Kidney epithelial cell (primary cell): Measurements from ENCODE around the gene UPP1. TPM values are rescaled to one million over a fixed set of nuclear protein-coding genes. Genes with fewer than 3 reads are reported as not detected.

Experiments used
- DNase-seq: peaks from one replicate; pipeline ENCODE4 v3.0.0-alpha.2; 2010; ENCODE audit warnings: low read depth
- H3K27me3 ChIP-seq: 2 replicates; pipeline ENCODE4 v1.6.0; 2011; ENCODE audit warnings: low read length; ENCODE audit not compliant: control insufficient read depth, insufficient read depth
- H3K36me3 ChIP-seq: 2 replicates; pipeline ENCODE4 v1.5.1; 2011; ENCODE audit warnings: low read length; ENCODE audit not compliant: control insufficient read depth, insufficient read depth
- H3K4me3 ChIP-seq: 2 replicates; pipeline ENCODE4 v1.5.1; 2011; ENCODE audit warnings: low read depth, mild to moderate bottlenecking, control low read depth, low read length
- CTCF ChIP-seq: IDR thresholded peaks from 2 replicates; pipeline ENCODE4 v1.5.1; 2011; ENCODE audit warnings: mild to moderate bottlenecking, moderate library complexity, low read length, control low read depth, inconsistent platforms; ENCODE audit not compliant: insufficient read depth, poor library complexity, severe bottlenecking
- total RNA-seq: library from RNA; depleted of rRNA; stranded (reverse); fragments of >200 nt; gene quantifications from 2 replicates; pipeline ENCODE4 v1.2.3, GENCODE V29; 2015

UPP1 gene
- total RNA-seq, 1 donor from 2014 or later = 421 TPM

GRCh38 chr7:48045195-48045765, 43.8 kb upstream of the UPP1 start:
- TF ChIP-seq CTCF = no peak
- Histone ChIP-seq H3K27me3 (no peaks in the 10 kb centered on the region), H3K36me3 (no peaks in the 10 kb centered on the region), H3K4me3 (no peak overlapping the region)
- DNase-seq = no peak

GRCh38 chr7:48046458-48046857, 42.6 kb upstream of the UPP1 start:
- no peak for TF ChIP-seq CTCF
- no peaks in the 10 kb centered on the region for H3K36me3 ChIP-seq
- DNase-seq = no peak
- H3K4me3 ChIP-seq = no peak overlapping the region
- no peaks in the 10 kb centered on the region for H3K27me3 ChIP-seq

GRCh38 chr7:48048113-48048512, 41.0 kb upstream of the UPP1 start:
- DNase-seq = no peak
- TF ChIP-seq CTCF = no peak

GRCh38 chr7:48049850-48050249, 39.2 kb upstream of the UPP1 start:
- no peaks in the 10 kb centered on the region for H3K36me3 ChIP-seq
- DNase-seq = no peak
- H3K27me3 ChIP-seq = no peaks in the 10 kb centered on the region
- TF ChIP-seq CTCF = no peak
- no peak overlapping the region for H3K4me3 ChIP-seq

More at GRCh38 chr7:48048113-48048512, 41.0 kb upstream of the UPP1 start:
- no peaks in the 10 kb centered on the region for H3K27me3 ChIP-seq
- no peaks in the 10 kb centered on the region for H3K36me3 ChIP-seq
- no peak overlapping the region for H3K4me3 ChIP-seq

- DNase-seq = peak; percentile 39
- no peak overlapping the region for H3K4me3 ChIP-seq
- H3K36me3 ChIP-seq = no peaks in the 10 kb centered on the region
- no peak for TF ChIP-seq CTCF
- H3K27me3 ChIP-seq = no peaks in the 10 kb centered on the region
Observed at GRCh38 chr7:48052748-48053147, 36.3 kb upstream of the UPP1 start.

- no peak for TF ChIP-seq CTCF
- Histone ChIP-seq H3K36me3 (no peaks in the 10 kb centered on the region), H3K27me3 (no peaks in the 10 kb centered on the region), H3K4me3 (no peak overlapping the region)
- no peak for DNase-seq
Observed at GRCh38 chr7:48053736-48054135, 35.3 kb upstream of the UPP1 start.
